ENCODE measurements around the gene MGLL.

Gene MGLL

GRCh38 chr3:127644641-127645370 is 177.5 kb downstream of the MGLL start:
- no peak for DNase-seq

GRCh38 chr3:127640042-127640355 is 182.3 kb downstream of the MGLL start:
- DNase-seq = no peak

GRCh38 chr3:127639173-127640041 is 182.9 kb downstream of the MGLL start:
- DNase-seq = no peak
